HepG2 (cell line): ENCODE results near the gene EVA1C. TPM values are rescaled to one million over a fixed set of nuclear protein-coding genes. Genes with fewer than 3 reads are reported as not detected.

Experiments
- ATAC-seq: fragments of 200-7000 bp; cut with Tn5 transposase; 3 replicates; pipeline ENCODE4 v1.9.1; 2020; ENCODE audit warnings: mild to moderate bottlenecking, moderate library complexity
- BruUV-seq: library from RNA; stranded (reverse); fragments of 400-500 nt; replicated peaks from 2 replicates; lab custom pipeline; 2021; lab: Mats Ljungman, UMichigan
- CTCF ChIA-PET: fragments of 300-600 bp; formaldehyde crosslinking; extraction: SDS; loops from one replicate; lab custom pipeline; 2021; ENCODE audit warnings: low total read pairs, inconsistent platforms, low intra/inter-chr PET ratio; lab: Yijun Ruan, JAX
- POLR2A ChIA-PET: fragments of 350-600 bp; sonication (Branson Sonifier 250); formaldehyde crosslinking; loops from one replicate; lab custom pipeline; 2020; ENCODE audit warnings: antibody characterized with exemption, inconsistent platforms; lab: Yijun Ruan, JAX
- DNase-seq: peaks from one replicate; pipeline ENCODE4 v3.0.0-alpha.2; 2015; ENCODE audit warnings: low spot score
- FAIRE-seq: peaks from 3 replicates; lab custom pipeline; 2011; peaks lifted over from hg19 to GRCh38; lab: Jason Lieb, UNC
- H2AFZ ChIP-seq: one replicate; pipeline ENCODE4 v1.6.1; 2011; ENCODE audit warnings: low read length, inconsistent platforms
- H3K27ac ChIP-seq: fragments of 300-600 bp; 3 replicates; pipeline ENCODE4 v1.8.0; 2011; ENCODE audit warnings: mixed run types, mild to moderate bottlenecking, mixed read lengths, low read length, inconsistent platforms; ENCODE audit not compliant: insufficient read depth; ENCODE audit errors: extremely low read length
- H3K27me3 ChIP-seq, 2 experiments: fragments of 200-600 bp in 1 of 2; 2 replicates in 1 of 2; 3 replicates in 1 of 2; pipeline versions ENCODE4 v1.6.0 to v1.8.0; 2011; ENCODE audit warnings: low read length in 2 of 2, mild to moderate bottlenecking in 2 of 2, moderate library complexity in 2 of 2, inconsistent platforms in 1 of 2; ENCODE audit not compliant: insufficient read depth in 2 of 2, control insufficient read depth in 1 of 2
- H3K36me3 ChIP-seq, 2 experiments: fragments of 200-600 bp in 1 of 2; replicated peaks in 1 of 2; 2 replicates in 1 of 2; 3 replicates in 1 of 2; pipeline versions ENCODE4 v1.5.1 to v1.8.0; 2011; ENCODE audit warnings: low read length in 2 of 2, inconsistent platforms in 1 of 2; ENCODE audit not compliant: insufficient read depth in 2 of 2, control insufficient read depth in 1 of 2
- H3K4me1 ChIP-seq: 2 replicates; pipeline ENCODE4 v1.5.1; 2012; ENCODE audit warnings: low read length, inconsistent platforms; ENCODE audit not compliant: insufficient read depth
- H3K4me2 ChIP-seq: 2 replicates; pipeline ENCODE4 v1.6.0; 2011; ENCODE audit warnings: low read depth, low read length, inconsistent platforms
- H3K4me3 ChIP-seq, 3 experiments: fragments of 200-600 bp in 1 of 3; sonication (generic), shearing (Covaris generic) in 1 of 3; replicated peaks in 1 of 3; 2 replicates each; pipeline ENCODE4 v1.5.1; 2011 to 2016; ENCODE audit warnings: low read length in 3 of 3, inconsistent platforms in 2 of 3, low read depth in 2 of 3, mild to moderate bottlenecking in 2 of 3, control low read depth in 1 of 3, mixed read lengths in 1 of 3; ENCODE audit not compliant: insufficient read depth in 1 of 3
- H3K79me2 ChIP-seq: one replicate; pipeline ENCODE4 v1.6.1; 2011; ENCODE audit warnings: low read length, inconsistent platforms; ENCODE audit not compliant: insufficient read depth
- H3K9ac ChIP-seq: 2 replicates; pipeline ENCODE4 v1.6.0; 2011; ENCODE audit warnings: mild to moderate bottlenecking, low read depth, low read length, inconsistent platforms; ENCODE audit not compliant: insufficient read depth
- H3K9me3 ChIP-seq: 2 replicates; pipeline ENCODE4 v1.5.1; 2012; ENCODE audit warnings: mild to moderate bottlenecking, low read length
- H4K20me1 ChIP-seq: 2 replicates; pipeline ENCODE4 v1.6.0; 2011; ENCODE audit warnings: inconsistent platforms, mild to moderate bottlenecking, low read length, moderate library complexity; ENCODE audit not compliant: insufficient read depth
- ARNTL ChIP-seq: sonication (generic); formaldehyde crosslinking; IDR thresholded peaks from 2 replicates; pipeline ENCODE4 v1.4.0; 2020; ENCODE audit warnings: mild to moderate bottlenecking, missing genetic modification reagents
- ATRX ChIP-seq: sonication (generic); formaldehyde crosslinking; IDR thresholded peaks from 2 replicates; pipeline ENCODE4 v1.4.0; 2020; ENCODE audit warnings: missing genetic modification reagents, borderline replicate concordance
- BHLHE40 ChIP-seq: IDR thresholded peaks from 2 replicates; pipeline ENCODE4 v1.6.1; 2011; ENCODE audit warnings: low read length, improper control_type of control experiment
- GLI4 ChIP-seq: sonication (generic); formaldehyde crosslinking; IDR thresholded peaks from 2 replicates; pipeline ENCODE4 v1.5.1; 2020; ENCODE audit warnings: missing genetic modification reagents, mild to moderate bottlenecking, moderate library complexity, borderline replicate concordance
- HBP1 ChIP-seq: IDR thresholded peaks from 2 replicates; pipeline ENCODE4 v1.6.1; 2016; ENCODE audit warnings: low read depth, control low read depth
- HDAC6 ChIP-seq: fragments of 200-600 bp; sonication (generic); IDR thresholded peaks from 2 replicates; pipeline ENCODE4 v1.7.0; 2017; ENCODE audit warnings: mild to moderate bottlenecking, antibody characterized with exemption, low read length, low read depth
- HOXA7 ChIP-seq: sonication (generic); formaldehyde crosslinking; IDR thresholded peaks from 2 replicates; pipeline ENCODE4 v1.8.1; 2022; ENCODE audit warnings: mild to moderate bottlenecking, missing genetic modification reagents, moderate library complexity
- IRF1 ChIP-seq: sonication (generic); formaldehyde crosslinking; IDR thresholded peaks from 2 replicates; pipeline ENCODE4 v1.4.0; 2020; ENCODE audit warnings: low read depth, mild to moderate bottlenecking, missing genetic modification reagents
- KDM1A ChIP-seq: IDR thresholded peaks from 2 replicates; pipeline ENCODE4 v1.6.1; 2016; ENCODE audit warnings: missing compliant biosample characterization
- NCOR1 ChIP-seq: fragments of 200-600 bp; sonication (generic); IDR thresholded peaks from 2 replicates; pipeline ENCODE4 v1.7.0; 2017; ENCODE audit warnings: antibody characterized with exemption, low read length, borderline replicate concordance
- SMAD9 ChIP-seq: sonication (generic); formaldehyde crosslinking; IDR thresholded peaks from 2 replicates; pipeline ENCODE4 v1.5.1; 2020; ENCODE audit warnings: mild to moderate bottlenecking, missing genetic modification reagents
- SMARCC2 ChIP-seq: fragments of 450-650 bp; IDR thresholded peaks from 2 replicates; pipeline ENCODE4 v1.6.1; 2017; ENCODE audit warnings: antibody characterized with exemption, mild to moderate bottlenecking
- TMF1 ChIP-seq: sonication (generic); formaldehyde crosslinking; IDR thresholded peaks from 2 replicates; pipeline ENCODE4 v1.8.1; 2022; ENCODE audit warnings: low read depth, missing genetic modification reagents
- ZNF281 ChIP-seq: sonication (generic); formaldehyde crosslinking; IDR thresholded peaks from 2 replicates; pipeline ENCODE4 v1.4.0; 2020; ENCODE audit warnings: missing genetic modification reagents, borderline replicate concordance
- ZNF616 ChIP-seq: sonication (generic); formaldehyde crosslinking; IDR thresholded peaks from 2 replicates; pipeline ENCODE4 v1.5.0; 2020; ENCODE audit warnings: low read depth, mild to moderate bottlenecking, missing genetic modification reagents
- ZNF773 ChIP-seq: sonication (generic); formaldehyde crosslinking; IDR thresholded peaks from 2 replicates; pipeline ENCODE4 v1.4.0; 2020; ENCODE audit warnings: missing genetic modification reagents, borderline replicate concordance
- WGBS: methylation state at CpG from one replicate; pipeline ENCODE4 v1.1.6; 2017; ENCODE audit warnings: low lambda C conversion rate; 5-methylcytosine and 5-hydroxymethylcytosine counted together
- in situ Hi-C: cut with HindIII; loops from 2 replicates; pipeline ENCODE4 v1.10.0; 2017; ENCODE audit warnings: low pct_unique_long_range_greater_than_20kb; ENCODE audit not compliant: extremely low pct_ligation_motif_present
- intact Hi-C: fragments of 100-400 bp; cut with micrococcal nuclease; formaldehyde crosslinking; loops from one replicate; pipeline ENCODE4 v1.10.0; 2022; ENCODE audit not compliant: unreplicated experiment
- polyA plus RNA-seq, 8 experiments: library from polyadenylated mRNA; depleted of rRNA in 3 of 8; stranded (reverse) in 7 of 8; unstranded in 1 of 8; fragments of >200 nt; fragmentation: Illumina TruSeq in 4 of 8; extraction: Trizol in 4 of 8; gene quantifications; 2 replicates each; pipeline versions ENCODE4 v1.2.1 to v1.2.3, GENCODE V29; 2011 to 2016; ENCODE audit warnings: low read depth in 4 of 8, missing spikeins in 1 of 8, mixed read lengths in 1 of 8; ENCODE audit not compliant: insufficient read depth in 1 of 8
- total RNA-seq, 5 experiments: library from RNA; depleted of rRNA; stranded (reverse); fragments of >200 nt; fragmentation: Illumina TruSeq; extraction: Trizol; gene quantifications; 2 replicates each; pipeline ENCODE4 v1.2.3, GENCODE V29; 2016; ENCODE audit warnings: low read depth in 1 of 5
- TF ChIP-seq, protein P1 (sequence below): sonication (generic); formaldehyde crosslinking; IDR thresholded peaks from 2 replicates; pipeline ENCODE4 v1.4.0; 2020; ENCODE audit warnings: mild to moderate bottlenecking, missing genetic modification reagents

Gene EVA1C
- total and polyA plus RNA-seq, 2 of the 13 experiments (the other 11 are each of a cell fraction or from before 2014, with no cell fraction given) = 0.29 to 0.34 TPM

DNA sequence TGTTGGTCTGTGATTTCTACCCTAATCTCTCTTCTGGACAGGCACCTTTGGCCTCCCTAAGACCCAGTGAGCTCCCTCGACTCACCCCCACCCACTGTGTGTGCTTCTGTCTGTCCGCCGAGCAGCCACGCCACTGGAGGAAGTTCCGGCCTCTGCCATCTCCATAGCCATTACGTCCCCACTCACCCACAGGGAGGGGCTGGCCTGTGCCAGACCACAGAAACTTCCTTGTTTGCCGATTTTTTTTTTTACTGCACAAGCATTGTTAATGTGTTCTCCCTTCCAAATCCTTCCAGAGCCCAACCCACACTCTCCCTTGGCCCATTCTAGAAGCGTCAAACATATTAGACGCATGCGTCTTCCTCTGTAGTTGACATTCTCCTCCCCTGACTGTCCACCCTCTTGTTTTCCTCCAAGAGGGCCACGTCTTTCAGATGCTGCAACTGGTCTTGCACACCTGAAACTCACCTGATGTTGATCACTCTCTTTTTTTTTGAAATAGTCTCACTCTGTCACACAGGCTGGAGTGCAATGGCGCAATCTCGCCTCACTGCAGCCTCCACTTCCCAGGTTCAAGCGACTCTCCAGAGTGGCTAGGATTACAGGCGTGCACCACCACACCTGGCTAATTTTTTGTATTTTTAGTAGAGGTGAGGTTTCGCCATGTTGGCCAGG lies 72.3 kb downstream of the EVA1C start:
- intact Hi-C loops = no loop called here
- WGBS = 89% methylated on average over 16 of the region's 16 CpGs
- H2AFZ ChIP-seq = no peak overlapping the region
- in situ Hi-C loops = no loop called here
- H3K4me3 ChIP-seq = no peak overlapping the region
- no TSS peak for BruUV-seq
- no peak for TF ChIP-seq HBP1 (CRISPR knock-in tag)
- no peak for TF ChIP-seq NCOR1
- no peak for TF ChIP-seq KDM1A (CRISPR knock-in tag)
- no peak for TF ChIP-seq ZNF281 (CRISPR knock-in tag)
- no peak for TF ChIP-seq BHLHE40
- no peak for TF ChIP-seq SMARCC2
- TF ChIP-seq TMF1 (CRISPR knock-in tag) = no peak
- no peak for TF ChIP-seq SMAD9 (CRISPR knock-in tag)
- no peak for TF ChIP-seq ARNTL (CRISPR knock-in tag)
- TF ChIP-seq HDAC6 = no peak
- TF ChIP-seq GLI4 (CRISPR knock-in tag) = no peak
- no peak for TF ChIP-seq HOXA7 (CRISPR knock-in tag)
- TF ChIP-seq, protein P1, sequence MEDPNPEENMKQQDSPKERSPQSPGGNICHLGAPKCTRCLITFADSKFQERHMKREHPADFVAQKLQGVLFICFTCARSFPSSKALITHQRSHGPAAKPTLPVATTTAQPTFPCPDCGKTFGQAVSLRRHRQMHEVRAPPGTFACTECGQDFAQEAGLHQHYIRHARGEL (CRISPR knock-in tag) = no peak
- no peak for TF ChIP-seq ZNF616 (CRISPR knock-in tag)
- no peak for TF ChIP-seq IRF1 (CRISPR knock-in tag)
- no peak for TF ChIP-seq ATRX (CRISPR knock-in tag)
- no peak for TF ChIP-seq ZNF773 (CRISPR knock-in tag)
- no peaks in the 10 kb centered on the region for H3K4me1 ChIP-seq
- no peaks in the 10 kb centered on the region for H3K79me2 ChIP-seq
- H3K9ac ChIP-seq = no peak overlapping the region
- no peaks in the 10 kb centered on the region for H4K20me1 ChIP-seq
- POLR2A ChIA-PET = no interaction called here
- H3K27ac ChIP-seq = no peak overlapping the region
- DNase-seq (no peak), ATAC-seq (no peak), FAIRE-seq (no peak)
- H3K27me3 ChIP-seq = no peaks in the 10 kb centered on the region
- no peak overlapping the region for H3K4me2 ChIP-seq
- H3K36me3 ChIP-seq = no peaks in the 10 kb centered on the region
- no peaks in the 10 kb centered on the region for H3K9me3 ChIP-seq
- CTCF ChIA-PET = no interaction called here
